Parathyroid adenoma (tissue), 2 donors: ENCODE data around the gene ZNF557.

ENCODE experiments used
- H2AFZ ChIP-seq: fragments of 300-600 bp; sonication (generic); one replicate; pipeline ENCODE4 v1.7.0; 2017; ENCODE audit warnings: antibody characterized with exemption, mild to moderate bottlenecking
- H3K27ac ChIP-seq: fragments of 300-600 bp; sonication (generic); one replicate; pipeline ENCODE4 v1.7.0; 2017
- H3K27me3 ChIP-seq: fragments of 300-600 bp; sonication (generic); one replicate; pipeline ENCODE4 v1.7.0; 2017; ENCODE audit warnings: low read length; ENCODE audit not compliant: control insufficient read depth, insufficient read depth
- H3K36me3 ChIP-seq: fragments of 300-600 bp; sonication (generic); one replicate; pipeline ENCODE4 v1.7.0; 2017; ENCODE audit warnings: low read length; ENCODE audit not compliant: control insufficient read depth, insufficient read depth
- H3K4me1 ChIP-seq: fragments of 300-600 bp; sonication (generic); one replicate; pipeline ENCODE4 v1.7.0; 2017; ENCODE audit warnings: control low read depth
- H3K4me2 ChIP-seq: fragments of 300-600 bp; sonication (generic); one replicate; pipeline ENCODE4 v1.7.0; 2017; ENCODE audit warnings: low read length
- H3K4me3 ChIP-seq: fragments of 300-600 bp; sonication (generic); one replicate; pipeline ENCODE4 v1.7.0; 2017; ENCODE audit warnings: low read depth, low read length
- H3K79me2 ChIP-seq: fragments of 300-600 bp; sonication (generic); one replicate; pipeline ENCODE4 v1.7.0; 2017; ENCODE audit warnings: control low read depth
- H3K9ac ChIP-seq: fragments of 300-600 bp; sonication (generic); one replicate; pipeline ENCODE4 v1.7.0; 2017; ENCODE audit warnings: mild to moderate bottlenecking
- H3K9me3 ChIP-seq: fragments of 300-600 bp; sonication (generic); one replicate; pipeline ENCODE4 v1.7.0; 2017; ENCODE audit warnings: low read length; ENCODE audit not compliant: control insufficient read depth
- TF ChIP-seq, protein P1 (sequence below): fragments of 300-600 bp; sonication (generic); IDR thresholded peaks from one replicate; pipeline ENCODE4 v1.7.0; 2017; ENCODE audit warnings: antibody characterized with exemption, mild to moderate bottlenecking
- donor health status: primary hyperparathyroidism.

Gene ZNF557

DNA sequence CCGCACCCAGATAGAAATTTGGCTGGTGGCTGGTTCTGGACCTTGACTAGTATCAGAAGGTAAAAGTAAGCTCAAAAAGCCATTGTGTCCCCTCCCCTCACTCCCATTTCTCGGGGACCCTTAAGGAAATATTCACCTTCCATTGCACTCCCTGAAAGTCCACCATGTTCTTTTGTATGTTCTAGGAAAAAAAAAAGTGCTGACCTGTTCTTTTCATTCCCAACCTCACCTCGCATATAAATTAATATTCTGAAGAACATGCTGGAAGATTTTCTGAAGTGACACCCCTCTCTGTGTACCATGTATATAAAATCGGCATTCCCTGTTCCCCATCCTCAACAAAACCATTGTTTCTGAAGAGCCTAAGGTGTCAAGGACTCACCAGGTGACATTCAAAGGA is 43.2 kb downstream of the ZNF557 start:
- H3K27me3 ChIP-seq: no peaks in the 10 kb centered on the region
- no peak overlapping the region for H3K27ac ChIP-seq
- no peak overlapping the region for H2AFZ ChIP-seq
- no peak overlapping the region for H3K4me2 ChIP-seq
- no peaks in the 10 kb centered on the region for H3K4me1 ChIP-seq
- no peaks in the 10 kb centered on the region for H3K79me2 ChIP-seq
- no peak overlapping the region for H3K9ac ChIP-seq
- H3K9me3 ChIP-seq: no peaks in the 10 kb centered on the region
- H3K4me3 ChIP-seq: no peak overlapping the region
- TF ChIP-seq, protein P1, sequence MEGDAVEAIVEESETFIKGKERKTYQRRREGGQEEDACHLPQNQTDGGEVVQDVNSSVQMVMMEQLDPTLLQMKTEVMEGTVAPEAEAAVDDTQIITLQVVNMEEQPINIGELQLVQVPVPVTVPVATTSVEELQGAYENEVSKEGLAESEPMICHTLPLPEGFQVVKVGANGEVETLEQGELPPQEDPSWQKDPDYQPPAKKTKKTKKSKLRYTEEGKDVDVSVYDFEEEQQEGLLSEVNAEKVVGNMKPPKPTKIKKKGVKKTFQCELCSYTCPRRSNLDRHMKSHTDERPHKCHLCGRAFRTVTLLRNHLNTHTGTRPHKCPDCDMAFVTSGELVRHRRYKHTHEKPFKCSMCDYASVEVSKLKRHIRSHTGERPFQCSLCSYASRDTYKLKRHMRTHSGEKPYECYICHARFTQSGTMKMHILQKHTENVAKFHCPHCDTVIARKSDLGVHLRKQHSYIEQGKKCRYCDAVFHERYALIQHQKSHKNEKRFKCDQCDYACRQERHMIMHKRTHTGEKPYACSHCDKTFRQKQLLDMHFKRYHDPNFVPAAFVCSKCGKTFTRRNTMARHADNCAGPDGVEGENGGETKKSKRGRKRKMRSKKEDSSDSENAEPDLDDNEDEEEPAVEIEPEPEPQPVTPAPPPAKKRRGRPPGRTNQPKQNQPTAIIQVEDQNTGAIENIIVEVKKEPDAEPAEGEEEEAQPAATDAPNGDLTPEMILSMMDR: no peak
- H3K36me3 ChIP-seq: no peaks in the 10 kb centered on the region

DNA sequence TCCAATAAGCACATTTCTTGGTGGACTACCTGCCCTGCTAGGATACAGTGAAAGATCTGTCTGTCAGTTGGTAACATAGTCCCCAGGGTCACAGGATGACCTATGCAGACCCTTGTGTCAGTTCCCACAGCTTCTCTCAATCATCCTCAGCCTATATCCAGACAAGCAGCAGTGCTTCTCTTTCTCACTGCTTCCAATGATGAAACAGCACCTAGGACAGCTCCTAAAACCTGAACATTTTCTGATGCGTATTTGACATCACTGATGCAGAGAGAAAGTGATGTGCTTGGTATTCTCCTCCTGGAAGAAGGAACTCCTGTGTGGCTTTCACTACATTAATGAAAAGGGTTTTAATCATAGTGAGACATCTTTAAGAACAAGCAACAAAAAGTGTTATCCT is 43.7 kb downstream of the ZNF557 start:
- Histone ChIP-seq H3K4me2 (no peak overlapping the region), H3K79me2 (no peaks in the 10 kb centered on the region), H2AFZ (no peak overlapping the region), H3K27ac (no peak overlapping the region), H3K36me3 (no peaks in the 10 kb centered on the region), H3K27me3 (no peaks in the 10 kb centered on the region), H3K4me1 (no peaks in the 10 kb centered on the region), H3K9me3 (no peaks in the 10 kb centered on the region), H3K4me3 (no peak overlapping the region), H3K9ac (no peak overlapping the region)
- TF ChIP-seq, protein P1: no peak

DNA sequence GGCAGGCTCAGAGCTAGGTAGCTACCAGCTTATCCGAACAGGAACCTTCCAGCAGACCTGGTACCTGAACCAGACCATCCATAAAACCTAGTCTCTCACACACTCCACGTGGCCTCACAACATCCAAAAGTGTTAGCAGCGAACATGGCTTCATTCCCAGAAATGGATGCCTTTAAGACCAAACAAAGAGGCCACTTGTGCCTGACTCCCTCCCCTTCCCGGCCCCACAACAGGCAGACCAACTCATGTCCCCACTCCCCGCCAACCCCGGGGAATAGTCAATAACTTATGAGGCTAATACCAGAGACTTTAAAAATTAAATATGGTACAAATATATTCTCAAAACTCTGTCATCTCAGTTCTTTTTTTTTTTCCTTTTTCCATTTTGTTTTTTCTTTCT is 46.2 kb downstream of the ZNF557 start:
- Histone ChIP-seq H3K9me3 (no peaks in the 10 kb centered on the region), H3K79me2 (no peaks in the 10 kb centered on the region), H3K36me3 (no peaks in the 10 kb centered on the region), H3K27ac (no peak overlapping the region), H3K27me3 (no peaks in the 10 kb centered on the region), H3K4me1 (no peaks in the 10 kb centered on the region), H3K4me3 (no peak overlapping the region), H3K4me2 (no peak overlapping the region), H2AFZ (no peak overlapping the region), H3K9ac (no peak overlapping the region)
- TF ChIP-seq, protein P1: no peak

DNA sequence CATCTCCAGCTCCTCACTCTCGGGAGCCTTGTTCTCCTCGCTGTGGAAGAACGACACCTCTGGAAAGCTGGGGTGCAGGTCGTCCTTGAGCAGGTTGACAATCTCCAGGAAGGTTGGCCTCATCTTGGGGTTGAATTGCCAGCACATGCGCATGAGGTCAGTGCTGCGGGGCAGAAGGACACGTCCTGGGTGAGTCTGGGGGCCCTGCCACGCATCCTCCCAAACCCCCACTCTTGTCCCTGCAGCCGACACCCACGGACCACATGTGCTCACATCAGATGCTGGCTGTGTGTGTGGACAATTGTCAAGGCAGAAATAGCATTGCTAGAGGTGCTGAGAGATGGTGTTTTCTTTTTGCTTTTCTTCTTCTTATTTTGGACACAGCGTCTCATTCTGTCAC is 47.7 kb downstream of the ZNF557 start:
- Histone ChIP-seq H3K4me2 (no peak overlapping the region), H3K27me3 (no peaks in the 10 kb centered on the region), H3K9me3 (no peaks in the 10 kb centered on the region), H3K4me1 (no peaks in the 10 kb centered on the region), H3K9ac (no peak overlapping the region), H3K27ac (no peak overlapping the region), H2AFZ (no peak overlapping the region), H3K79me2 (no peaks in the 10 kb centered on the region), H3K36me3 (no peaks in the 10 kb centered on the region), H3K4me3 (no peak overlapping the region)
- TF ChIP-seq, protein P1: no peak

DNA sequence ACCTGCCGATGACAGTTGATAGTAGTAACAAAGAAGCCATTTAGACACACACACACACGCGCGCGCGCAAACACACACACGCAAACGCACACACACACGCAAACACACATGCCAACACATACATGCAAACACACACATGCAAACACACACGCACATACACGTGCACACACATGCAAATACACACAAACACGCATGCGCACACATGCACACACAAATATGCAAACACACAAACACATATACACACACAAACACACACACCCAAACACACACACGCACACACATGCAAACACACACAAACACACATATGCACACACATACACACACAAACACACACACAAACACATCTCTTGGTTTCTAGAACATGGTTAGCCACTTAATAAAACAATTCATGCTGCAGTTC is 50.1 kb downstream of the ZNF557 start:
- H3K36me3 ChIP-seq: no peaks in the 10 kb centered on the region
- no peak overlapping the region for H2AFZ ChIP-seq
- no peak overlapping the region for H3K4me2 ChIP-seq
- H3K27me3 ChIP-seq: no peaks in the 10 kb centered on the region
- no peaks in the 10 kb centered on the region for H3K4me1 ChIP-seq
- no peaks in the 10 kb centered on the region for H3K9me3 ChIP-seq
- TF ChIP-seq, protein P1: no peak
- H3K79me2 ChIP-seq: no peaks in the 10 kb centered on the region
- no peak overlapping the region for H3K9ac ChIP-seq
- no peak overlapping the region for H3K27ac ChIP-seq
- no peak overlapping the region for H3K4me3 ChIP-seq
